Right lung (tissue), 10 donors: ENCODE data around the gene ARHGAP26. TPM values are rescaled to one million over a fixed set of nuclear protein-coding genes. Genes with fewer than 3 reads are reported as not detected.

Source experiments
- DNase-seq, 2 donors: peaks; one replicate each; pipeline ENCODE4 v3.0.0-alpha.2; 2013
- long read RNA-seq, 8 donors: transcript quantifications; one replicate each; lab custom pipeline, GENCODE V29; 2026
- polyA plus RNA-seq, 5 donors: library from polyadenylated mRNA; unstranded; fragments of 120-200 nt; gene quantifications; one replicate each; pipeline versions ENCODE4 v1.2.1 to v1.2.3, GENCODE V29; 2013; ENCODE audit warnings: inconsistent platforms in 1 of 5, low replicate concordance in 1 of 5; ENCODE audit not compliant: insufficient read length in 5 of 5, insufficient read depth in 1 of 5

ARHGAP26 gene
- polyA plus RNA-seq: 10 to 100 TPM in 4 of 5 donors, 1 to 10 TPM in 1; 7.8 to 16.4 (median 14.2) TPM
- long read RNA-seq, donor 1, partial matches to known transcripts: 0 of 1 reads
- long read RNA-seq, donor 1, other reads (novel, unspliced or antisense): 0 of 1 reads
- long read RNA-seq, donor 2: 0 reads
- long read RNA-seq, donor 3: 0 reads
- long read RNA-seq, donor 4, partial matches to known transcripts: 0 of 1 reads
- long read RNA-seq, donor 4, other reads (novel, unspliced or antisense): 0 of 1 reads
- long read RNA-seq, donor 5, partial matches to known transcripts: 0 of 1 reads
- long read RNA-seq, donor 5, other reads (novel, unspliced or antisense): 0 of 1 reads
- long read RNA-seq, donor 6, partial matches to known transcripts: 0 of 1 reads
- long read RNA-seq, donor 6, other reads (novel, unspliced or antisense): 0 of 1 reads
- long read RNA-seq, donor 7, partial matches to known transcripts: 0 of 1 reads
- long read RNA-seq, donor 7, other reads (novel, unspliced or antisense): 0 of 1 reads
- long read RNA-seq, donor 8, partial matches to known transcripts: 5 of 5 reads
- long read RNA-seq, donor 8, other reads (novel, unspliced or antisense): 0 of 5 reads

DNA sequence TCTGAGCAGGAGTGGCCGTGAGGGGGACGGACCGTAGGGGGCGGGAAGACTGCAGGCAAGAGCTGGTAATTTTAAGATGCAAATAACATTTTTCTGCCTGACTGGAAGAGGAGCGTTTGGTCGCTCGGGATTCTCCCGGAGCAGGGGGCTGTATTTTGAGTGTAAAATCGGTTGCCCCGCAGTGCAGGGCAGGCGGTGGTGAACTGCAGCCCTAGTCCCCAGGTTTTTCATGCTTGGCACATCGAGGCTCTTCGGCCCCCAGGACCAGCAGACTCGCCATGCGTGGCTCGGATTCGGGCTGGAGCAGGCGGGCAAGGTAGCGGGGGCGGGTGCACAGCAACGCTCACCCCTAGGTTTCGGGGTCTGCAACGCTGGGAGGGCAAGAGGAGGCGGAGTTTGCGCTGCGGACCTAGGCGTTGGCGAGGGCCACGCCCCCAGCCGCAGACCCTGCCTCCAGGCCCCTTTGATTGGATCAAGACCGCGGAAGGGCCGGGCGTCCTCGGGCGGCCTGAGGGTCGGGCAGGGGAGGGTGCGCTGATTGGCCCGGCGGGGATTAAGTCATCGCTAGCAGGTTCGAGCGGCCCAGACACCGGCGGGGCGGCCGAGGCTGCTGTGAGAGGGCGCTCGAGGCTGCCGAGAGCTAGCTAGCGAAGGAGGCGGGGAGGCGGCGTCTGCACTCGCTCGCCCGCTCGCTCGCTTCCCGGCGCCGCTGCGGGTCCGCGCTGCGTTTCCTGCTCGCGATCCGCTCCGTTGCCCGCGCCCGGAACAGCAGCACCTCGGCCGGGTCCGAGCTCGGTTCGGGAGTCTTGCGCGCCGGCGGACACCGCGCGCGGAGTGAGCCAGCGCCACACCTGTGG lies at the start of gene ARHGAP26:
ARHGAP26 (plus strand) TSS at position 585 of the 857 bp plus-strand sequence. CDS start 385 bp downstream, outside the sequence.
- peak; percentile 94 to 95 for DNase-seq

DNA sequence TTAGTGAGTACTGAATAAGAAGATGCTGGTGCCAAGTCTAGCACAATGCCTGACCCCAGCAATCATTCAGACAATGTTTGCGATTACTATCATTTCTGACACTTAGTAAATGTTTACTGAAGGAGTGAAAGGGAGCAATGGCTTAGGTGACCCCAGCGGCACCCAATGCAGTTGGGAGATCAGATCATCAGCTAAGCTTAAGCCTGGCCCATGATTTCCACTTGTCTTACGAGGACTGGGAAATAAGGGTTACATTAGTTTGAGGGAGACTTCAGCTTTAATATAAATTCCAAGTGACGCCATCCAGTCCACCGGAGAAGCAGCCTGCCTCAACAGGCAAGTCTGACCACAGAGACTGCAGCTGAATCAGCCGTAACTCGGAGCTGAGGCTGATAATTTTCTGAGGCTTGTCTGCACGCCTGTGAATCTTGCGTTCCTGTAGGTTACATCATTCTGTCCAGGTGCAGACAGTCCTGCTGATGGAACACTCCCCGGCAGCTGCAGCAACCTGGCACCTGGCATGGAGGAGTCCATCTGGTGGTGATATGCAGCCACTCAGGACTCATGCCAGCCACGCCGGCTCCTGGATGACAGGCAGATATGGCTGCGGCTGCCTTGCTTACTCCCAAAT lies 49.4 kb upstream of the ARHGAP26 start:
- no peak for DNase-seq

- no peak for DNase-seq
Measured at GRCh38 chr5:142722146-142722545, 48.0 kb upstream of the ARHGAP26 start.

- DNase-seq: no peak
Measured at GRCh38 chr5:142722896-142723295, 47.3 kb upstream of the ARHGAP26 start.

DNA sequence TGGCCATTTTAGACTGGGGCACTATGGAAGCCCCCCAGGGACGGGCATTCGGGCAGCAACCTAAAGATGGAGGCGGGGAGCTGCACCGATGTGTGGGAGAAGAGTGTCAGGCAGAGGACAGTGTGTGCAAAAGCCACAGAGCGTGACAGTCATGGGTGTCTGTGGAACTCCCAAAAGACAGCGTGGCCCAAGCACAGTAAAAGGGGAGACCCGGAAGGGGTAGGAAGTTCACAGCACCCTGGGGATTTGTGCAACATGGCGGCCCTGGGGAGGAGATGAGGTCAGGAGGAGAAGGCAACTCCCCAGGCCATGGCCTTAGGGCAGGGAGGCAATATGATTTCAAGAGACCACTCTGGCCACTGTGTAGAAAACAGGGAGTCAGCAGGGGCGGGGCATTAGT lies 45.4 kb upstream of the ARHGAP26 start:
- DNase-seq: no peak

DNA sequence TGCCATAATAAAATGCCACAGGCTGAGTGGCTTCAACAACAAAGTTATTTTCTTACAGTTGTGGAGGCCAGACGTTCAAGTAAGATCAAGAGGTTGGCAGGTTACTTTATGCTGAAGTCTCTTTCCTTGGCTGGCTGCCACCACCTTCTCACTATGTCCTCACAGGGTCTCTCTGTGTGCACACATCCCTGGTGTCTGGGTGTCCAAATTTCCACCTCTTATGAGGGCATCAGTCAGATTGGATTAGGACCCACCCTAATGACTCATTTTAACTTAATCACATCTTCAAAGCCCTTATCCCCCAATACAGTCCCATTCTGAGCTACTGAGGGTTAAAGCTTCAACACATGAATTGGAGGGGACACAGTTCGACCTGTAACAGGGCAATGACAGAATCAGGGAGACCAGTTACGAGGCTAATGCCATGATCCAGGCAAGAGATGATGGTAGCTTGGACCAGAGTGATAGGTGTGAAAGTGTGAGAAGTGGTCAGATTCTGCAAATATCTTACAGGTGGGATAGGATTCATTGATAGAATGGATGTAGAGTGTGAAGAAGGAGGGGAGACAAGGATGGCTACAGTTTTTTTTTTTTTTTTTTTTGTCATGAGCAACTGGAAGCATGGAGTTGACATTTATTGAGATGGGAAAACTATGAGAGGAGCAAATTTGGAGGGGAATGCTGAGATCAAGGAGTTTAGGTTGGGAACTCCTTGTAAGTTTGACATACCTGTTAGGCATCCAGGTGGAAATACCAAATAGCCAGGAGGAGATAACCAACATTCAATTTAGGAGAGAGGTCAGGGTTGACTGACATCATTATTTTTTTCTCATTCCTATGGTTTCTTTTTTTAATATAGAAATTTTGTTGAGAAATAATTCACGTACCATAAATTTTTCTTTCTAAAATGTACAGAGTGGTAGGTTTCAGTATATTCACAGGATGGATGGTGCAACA lies 44.7 kb upstream of the ARHGAP26 start:
- DNase-seq: no peak

GRCh38 chr5:142726188-142726731 lies 43.9 kb upstream of the ARHGAP26 start:
- no peak for DNase-seq

DNA sequence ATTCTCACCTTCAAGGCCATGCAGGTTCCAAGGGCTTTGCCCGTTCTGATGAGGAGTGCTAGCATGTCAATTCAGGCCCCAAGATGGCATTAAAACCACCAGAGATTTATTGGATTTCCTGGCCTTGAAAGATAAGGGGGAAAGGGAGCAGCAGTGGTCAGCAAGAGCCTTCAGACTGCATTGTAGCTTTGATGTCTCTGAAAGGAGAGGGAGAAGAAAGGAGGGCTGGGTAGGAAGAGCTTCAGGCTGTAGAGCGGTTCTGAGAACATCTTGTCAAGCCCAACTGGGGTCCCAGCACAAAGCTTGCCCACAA lies 42.5 kb upstream of the ARHGAP26 start:
- DNase-seq: no peak

DNA sequence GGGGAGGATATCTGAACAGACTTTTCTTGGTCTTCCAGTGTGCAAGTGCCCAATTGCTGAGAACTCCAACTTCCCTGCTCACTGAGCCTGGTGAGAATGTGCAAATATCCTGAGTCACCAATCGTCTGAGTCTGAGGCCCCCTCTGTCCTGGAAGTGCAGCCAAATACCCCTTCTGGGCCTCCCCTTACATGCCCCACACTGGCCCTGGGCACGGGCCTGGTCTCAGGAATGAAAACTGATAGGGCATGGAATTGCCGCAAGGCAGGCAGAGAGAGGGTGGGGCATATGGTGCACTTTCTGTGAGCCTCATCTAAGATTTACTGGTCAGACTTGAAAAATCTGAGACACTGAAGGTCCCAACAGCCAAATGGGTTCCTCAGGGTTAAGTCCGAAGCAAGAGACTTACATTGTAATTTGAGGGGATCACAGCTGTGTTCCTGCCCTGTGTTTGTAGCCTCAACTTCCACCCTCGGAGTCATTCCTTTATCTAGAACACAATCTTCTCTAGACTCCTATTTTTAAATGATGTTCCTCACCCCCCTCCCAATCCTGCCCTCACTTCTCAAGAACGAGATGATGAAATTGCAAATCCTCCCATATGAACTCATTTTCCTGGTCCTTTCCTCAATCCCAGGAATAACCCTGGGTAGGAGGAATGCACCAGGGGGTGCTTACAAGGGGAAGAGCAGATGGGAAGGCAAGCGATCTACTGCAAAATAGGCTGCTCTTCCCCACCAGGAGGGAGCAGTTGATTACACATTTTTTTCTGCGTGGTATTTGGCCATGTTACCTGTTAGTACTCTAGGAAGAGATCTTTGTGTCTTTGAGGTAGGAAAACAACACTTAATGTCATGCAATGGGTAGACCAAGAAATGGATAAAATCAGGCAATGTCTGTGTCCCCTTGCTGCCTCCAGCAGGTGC lies 34.6 kb upstream of the ARHGAP26 start:
- no peak for DNase-seq

GRCh38 chr5:142736247-142736632 lies 33.9 kb upstream of the ARHGAP26 start:
- no peak for DNase-seq

- DNase-seq: no peak
Measured at GRCh38 chr5:142737179-142737578, 33.0 kb upstream of the ARHGAP26 start.

- DNase-seq: peak; percentile 46 to 49
Measured at GRCh38 chr5:142740474-142741242, 29.5 kb upstream of the ARHGAP26 start.

- DNase-seq: no peak
Measured at GRCh38 chr5:142743592-142744441, 26.4 kb upstream of the ARHGAP26 start.

- no peak for DNase-seq
Measured at GRCh38 chr5:142745268-142745667, 24.9 kb upstream of the ARHGAP26 start.

- no peak for DNase-seq
Measured at GRCh38 chr5:142746532-142747433, 23.4 kb upstream of the ARHGAP26 start.

GRCh38 chr5:142748132-142748531 lies 22.0 kb upstream of the ARHGAP26 start:
- DNase-seq: no peak
